GM23338 (cell line): ENCODE results near the gene CPNE8. TPM values are rescaled to one million over a fixed set of nuclear protein-coding genes. Genes with fewer than 3 reads are reported as not detected.

Experiments used
- ATAC-seq: fragments of 200-7000 bp; cut with Tn5 transposase; 3 replicates; pipeline ENCODE4 v1.9.1; 2020
- DNase-seq: peaks from one replicate; pipeline ENCODE4 v3.0.0-alpha.2; 2015; ENCODE audit warnings: low spot score
- H2AFZ ChIP-seq: fragments of 200-600 bp; sonication (generic); 2 replicates; pipeline ENCODE4 v1.8.0; 2016; ENCODE audit warnings: antibody characterized with exemption, mild to moderate bottlenecking, moderate library complexity
- H3F3A ChIP-seq: fragments of 200-600 bp; sonication (generic); replicated peaks from 2 replicates; pipeline ENCODE4 v1.8.0; 2017; ENCODE audit warnings: antibody characterized with exemption, mixed run types, low read depth
- H3K27ac ChIP-seq: fragments of 200-600 bp; sonication (generic); 2 replicates; pipeline ENCODE4 v1.6.1; 2016; ENCODE audit warnings: low read depth
- H3K27me3 ChIP-seq: fragments of 200-600 bp; sonication (generic); 2 replicates; pipeline ENCODE4 v1.8.0; 2016; ENCODE audit warnings: mild to moderate bottlenecking, mixed run types, moderate library complexity; ENCODE audit not compliant: insufficient read depth
- H3K36me3 ChIP-seq: fragments of 200-600 bp; sonication (generic); 2 replicates; pipeline ENCODE4 v1.8.0; 2016; ENCODE audit warnings: mild to moderate bottlenecking; ENCODE audit not compliant: insufficient read depth
- H3K4me1 ChIP-seq: fragments of 200-600 bp; sonication (generic); 2 replicates; pipeline ENCODE4 v1.8.0; 2016; ENCODE audit warnings: mild to moderate bottlenecking, moderate library complexity; ENCODE audit not compliant: insufficient read depth
- H3K4me2 ChIP-seq: fragments of 200-600 bp; sonication (generic); 2 replicates; pipeline ENCODE4 v1.7.1; 2017; ENCODE audit warnings: mixed run types
- H3K4me3 ChIP-seq: fragments of 200-600 bp; sonication (generic); 2 replicates; pipeline ENCODE4 v1.6.1; 2016; ENCODE audit warnings: mixed run types
- H3K79me2 ChIP-seq: fragments of 200-600 bp; sonication (generic); replicated peaks from 2 replicates; pipeline ENCODE4 v1.8.0; 2017; ENCODE audit warnings: mild to moderate bottlenecking; ENCODE audit not compliant: insufficient read depth
- H3K9me2 ChIP-seq: fragments of 200-600 bp; sonication (generic); 2 replicates; pipeline ENCODE4 v1.8.0; 2017; ENCODE audit not compliant: insufficient read depth
- H4K20me1 ChIP-seq: fragments of 200-600 bp; sonication (generic); replicated peaks from 2 replicates; pipeline ENCODE4 v1.8.0; 2017; ENCODE audit warnings: mild to moderate bottlenecking; ENCODE audit not compliant: insufficient read depth
- H3K27ac Mint-ChIP-seq: 2 replicates; pipeline ENCODE4 v1.8.0; 2020; ENCODE audit warnings: inconsistent platforms, mild to moderate bottlenecking, moderate library complexity, mixed read lengths
- H3K27me3 Mint-ChIP-seq: 3 replicates; pipeline ENCODE4 v1.8.0; 2022; ENCODE audit warnings: low read depth, mild to moderate bottlenecking, moderate library complexity, mixed read lengths, inconsistent platforms; ENCODE audit not compliant: insufficient read depth, poor library complexity
- H3K36me3 Mint-ChIP-seq: 3 replicates; pipeline ENCODE4 v1.8.0; 2021; ENCODE audit warnings: low read depth, mild to moderate bottlenecking, inconsistent platforms, moderate library complexity, mixed read lengths
- H3K4me1 Mint-ChIP-seq: 3 replicates; pipeline ENCODE4 v1.8.0; 2020; ENCODE audit warnings: mild to moderate bottlenecking, inconsistent platforms, mixed read lengths
- H3K4me3 Mint-ChIP-seq: 3 replicates; pipeline ENCODE4 v1.8.0; 2021; ENCODE audit warnings: moderate library complexity, mild to moderate bottlenecking, inconsistent platforms, mixed read lengths
- H3K9me3 Mint-ChIP-seq: 3 replicates; pipeline ENCODE4 v1.8.0; 2020; ENCODE audit warnings: moderate library complexity, mild to moderate bottlenecking, inconsistent platforms, mixed read lengths
- CREB1 ChIP-seq: fragments of 250-450 bp; sonication (Bioruptor Pico); IDR thresholded peaks from 2 replicates; pipeline ENCODE4 v1.5.0; 2020; ENCODE audit warnings: low read depth, mild to moderate bottlenecking, moderate library complexity
- ETS1 ChIP-seq: IDR thresholded peaks from 2 replicates; pipeline ENCODE4 v1.6.1; 2016; ENCODE audit warnings: antibody characterized with exemption
- NANOG ChIP-seq: IDR thresholded peaks from 2 replicates; pipeline ENCODE4 v1.6.1; 2016; ENCODE audit warnings: antibody characterized with exemption, borderline replicate concordance
- POLR2AphosphoS5 ChIP-seq: IDR thresholded peaks from 2 replicates; pipeline ENCODE4 v1.6.1; 2016; ENCODE audit warnings: antibody characterized with exemption, low read depth
- REST ChIP-seq: IDR thresholded peaks from one replicate; pipeline ENCODE4 v1.6.1; 2018; ENCODE audit warnings: antibody characterized with exemption; ENCODE audit not compliant: unreplicated experiment
- STAT1 ChIP-seq: IDR thresholded peaks from one replicate; pipeline ENCODE4 v1.6.1; 2016; ENCODE audit warnings: antibody characterized with exemption; ENCODE audit not compliant: unreplicated experiment
- ZNF114 ChIP-seq: fragments of 250-450 bp; sonication (Bioruptor Pico); IDR thresholded peaks from 2 replicates; pipeline ENCODE4 v1.5.0; 2020; ENCODE audit warnings: mild to moderate bottlenecking, moderate library complexity
- ZNF331 ChIP-seq: fragments of 250-450 bp; sonication (Bioruptor Pico); IDR thresholded peaks from 2 replicates; pipeline ENCODE4 v1.5.0; 2020; ENCODE audit warnings: low read depth, mild to moderate bottlenecking, moderate library complexity
- ZNF462 ChIP-seq: fragments of 250-450 bp; sonication (Bioruptor Pico); IDR thresholded peaks from 2 replicates; pipeline ENCODE4 v1.5.0; 2020; ENCODE audit warnings: mild to moderate bottlenecking, moderate library complexity
- polyA plus RNA-seq: library from polyadenylated mRNA; unstranded; fragments of >200 nt; fragmentation: Nextera tagmentation; extraction: Ambion mirVana; gene quantifications from 2 replicates; pipeline ENCODE4 v1.2.1, GENCODE V29; 2016
- total RNA-seq: library from RNA; depleted of rRNA; stranded (reverse); fragments of >200 nt; shearing (Covaris generic); gene quantifications from 2 replicates; pipeline ENCODE4 v1.2.3, GENCODE V29; 2014

The CPNE8 gene
- total and polyA plus RNA-seq, 2 experiments from 2014 or later: 8.7 to 10.1 TPM

- TF ChIP-seq REST: no peak
Measured at GRCh38 chr12:38783304-38783703, 122.1 kb downstream of the CPNE8 start (continued).

GRCh38 chr12:38782359-38782758, 123.0 kb downstream of the CPNE8 start:
- H3K4me2 ChIP-seq: no peak overlapping the region
- peaks cover 12% of the 10 kb centered on the region for H3K9me3 Mint-ChIP-seq
- H3K27ac Mint-ChIP-seq: no peak overlapping the region
- TF ChIP-seq REST (no peak), STAT1 (no peak), ZNF114 (no peak), CREB1 (no peak), ZNF462 (CRISPR knock-in tag) (no peak), POLR2AphosphoS5 (no peak), NANOG (no peak), ZNF331 (CRISPR knock-in tag) (no peak), ETS1 (no peak)
- no peak for ATAC-seq
- no peaks in the 10 kb centered on the region for H3K9me2 ChIP-seq
- H3K4me1 ChIP-seq: no peaks in the 10 kb centered on the region
- no peaks in the 10 kb centered on the region for H3K36me3 ChIP-seq
- no peak overlapping the region for H3K4me3 Mint-ChIP-seq
- peaks cover 10% of the 10 kb centered on the region; the same call in 2 of the 3 replicates for H3K36me3 Mint-ChIP-seq
- no peaks in the 10 kb centered on the region for H4K20me1 ChIP-seq
- H3K4me1 Mint-ChIP-seq: 0 out of 3 replicates have a peak, but pooled peaks cover 7% of the 10 kb centered on the region
- no peaks in the 10 kb centered on the region for H3K27me3 Mint-ChIP-seq
- H3F3A ChIP-seq: no peaks in the 10 kb centered on the region
- H3K4me3 ChIP-seq: no peak overlapping the region
- H3K79me2 ChIP-seq: no peaks in the 10 kb centered on the region
- no peak overlapping the region for H2AFZ ChIP-seq
- no peak overlapping the region for H3K27ac ChIP-seq
- no peak for DNase-seq
- no peaks in the 10 kb centered on the region for H3K27me3 ChIP-seq
